ENCODE measurements around the gene RPS15.
A peak's percentile ranks its signal among the peaks of the same experiment; 100 is the strongest.
"Not testable (repeated sequence)": the region's sequence is repeated elsewhere in the genome, so short reads cannot be mapped to it uniquely, and the experiment has no call there.

Gene RPS15

GRCh38 chr19:1437609-1438008 lies 587 bp upstream of the RPS15 start:
- no peak for DNase-seq

- no peak for DNase-seq
Observed at GRCh38 chr19:1438933-1439354, 748 bp downstream of the RPS15 start.

- DNase-seq, result not testable (repeated sequence)
Observed at GRCh38 chr19:1439525-1440417, 1.6 kb downstream of the RPS15 start.

GRCh38 chr19:1440418-1440801 lies 2.2 kb downstream of the RPS15 start:
- no peak for DNase-seq

- no peak for DNase-seq
Observed at GRCh38 chr19:1441022-1441426, 2.8 kb downstream of the RPS15 start.

- DNase-seq, result no peak
Observed at GRCh38 chr19:1441677-1442438, 3.7 kb downstream of the RPS15 start.

GRCh38 chr19:1445185-1445931 lies 7.2 kb downstream of the RPS15 start:
- DNase-seq, result peak; percentile 67 to 68

GRCh38 chr19:1445932-1446712 lies 7.9 kb downstream of the RPS15 start:
- DNase-seq, result no peak

- no peak for DNase-seq
Observed at GRCh38 chr19:1446713-1447481, 8.7 kb downstream of the RPS15 start.

- no peak for DNase-seq
Observed at GRCh38 chr19:1447504-1447903, 9.3 kb downstream of the RPS15 start.

- DNase-seq, result no peak
Observed at GRCh38 chr19:1447944-1448343, 9.7 kb downstream of the RPS15 start.

- no peak for DNase-seq
Observed at GRCh38 chr19:1449467-1450442, 11.6 kb downstream of the RPS15 start, which contains the start of gene APC2. Gene APC2, plus strand, starts transcription at chr19:1450121. Its CDS starts 2,881 bp downstream, at chr19:1453002.

GRCh38 chr19:1450735-1451731 lies 12.8 kb downstream of the RPS15 start:
- no peak for DNase-seq

GRCh38 chr19:1451916-1452801 lies 14.0 kb downstream of the RPS15 start:
- DNase-seq, result no peak

GRCh38 chr19:1452802-1453524 lies 14.8 kb downstream of the RPS15 start:
- DNase-seq, result no peak

GRCh38 chr19:1453525-1454364 lies 15.5 kb downstream of the RPS15 start:
- DNase-seq, result peak in 1 of 2 donors; percentile 54
